Measurements from ENCODE around the gene GRN.
"Not testable (repeated sequence)": the region's sequence is repeated elsewhere in the genome, so short reads cannot be mapped to it uniquely, and the experiment has no call there.

- TF ChIP-seq, protein P1, sequence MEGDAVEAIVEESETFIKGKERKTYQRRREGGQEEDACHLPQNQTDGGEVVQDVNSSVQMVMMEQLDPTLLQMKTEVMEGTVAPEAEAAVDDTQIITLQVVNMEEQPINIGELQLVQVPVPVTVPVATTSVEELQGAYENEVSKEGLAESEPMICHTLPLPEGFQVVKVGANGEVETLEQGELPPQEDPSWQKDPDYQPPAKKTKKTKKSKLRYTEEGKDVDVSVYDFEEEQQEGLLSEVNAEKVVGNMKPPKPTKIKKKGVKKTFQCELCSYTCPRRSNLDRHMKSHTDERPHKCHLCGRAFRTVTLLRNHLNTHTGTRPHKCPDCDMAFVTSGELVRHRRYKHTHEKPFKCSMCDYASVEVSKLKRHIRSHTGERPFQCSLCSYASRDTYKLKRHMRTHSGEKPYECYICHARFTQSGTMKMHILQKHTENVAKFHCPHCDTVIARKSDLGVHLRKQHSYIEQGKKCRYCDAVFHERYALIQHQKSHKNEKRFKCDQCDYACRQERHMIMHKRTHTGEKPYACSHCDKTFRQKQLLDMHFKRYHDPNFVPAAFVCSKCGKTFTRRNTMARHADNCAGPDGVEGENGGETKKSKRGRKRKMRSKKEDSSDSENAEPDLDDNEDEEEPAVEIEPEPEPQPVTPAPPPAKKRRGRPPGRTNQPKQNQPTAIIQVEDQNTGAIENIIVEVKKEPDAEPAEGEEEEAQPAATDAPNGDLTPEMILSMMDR (IDR thresholded peaks at IDR 0.05), result not testable (repeated sequence)
- TF ChIP-seq REST (IDR thresholded peaks at IDR 0.05; ENCODE audit: low read depth, low read length); JUND (IDR thresholded peaks at IDR 0.05); EP300 (IDR thresholded peaks at IDR 0.05; ENCODE audit: borderline replicate concordance in 1 of 2, low read depth in 1 of 2, low read length in 1 of 2); NFIC (IDR thresholded peaks at IDR 0.05; ENCODE audit: borderline replicate concordance): not testable (repeated sequence)
- TF ChIP-seq, protein P2, sequence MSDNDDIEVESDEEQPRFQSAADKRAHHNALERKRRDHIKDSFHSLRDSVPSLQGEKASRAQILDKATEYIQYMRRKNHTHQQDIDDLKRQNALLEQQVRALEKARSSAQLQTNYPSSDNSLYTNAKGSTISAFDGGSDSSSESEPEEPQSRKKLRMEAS (IDR thresholded peaks at IDR 0.05; ENCODE audit: low read depth), result not testable (repeated sequence)
These were observed 24.4 kb downstream of the GRN start for GRCh38 chr17:44369414-44370023.

Measured in SK-N-SH (cell line).